ENCODE data around the gene NCK2. TPM values are rescaled to one million over a fixed set of nuclear protein-coding genes. Genes with fewer than 3 reads are reported as not detected.

NCK2 gene
- total and polyA plus RNA-seq, 2 of the 4 experiments (the other 2 are of a cell fraction): 15.8 to 22.2 TPM

DNA sequence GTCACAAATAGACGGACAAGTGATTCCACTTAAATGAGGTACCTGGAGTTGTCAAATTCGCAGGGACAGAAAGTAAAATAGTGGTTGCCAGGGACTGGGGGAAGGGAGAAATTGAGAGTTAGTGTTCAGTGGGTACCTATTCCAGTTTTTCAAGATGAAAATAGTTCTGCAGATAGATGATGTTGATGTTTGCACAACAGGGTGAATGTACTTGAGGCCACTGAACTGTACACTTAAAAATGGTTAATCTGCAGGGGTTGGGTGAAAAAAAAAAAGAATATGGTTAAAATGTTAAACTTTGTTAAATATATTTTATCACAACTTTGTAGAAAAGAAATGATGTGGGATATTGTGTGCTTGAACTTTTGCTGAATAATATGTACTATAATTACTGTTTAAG is 102.3 kb downstream of the NCK2 start:
- Histone ChIP-seq H2BK20ac (ENCODE audit: low read depth, low read length) (no peak overlapping the region), H3K27me3 (ENCODE audit: control insufficient read depth, insufficient read depth, low read length) (no peaks in the 10 kb centered on the region), H3K4me2 (ENCODE audit: low read depth, low read length) (no peak overlapping the region), H2BK5ac (ENCODE audit: low read depth, low read length, poor library complexity, severe bottlenecking) (no peak overlapping the region), H2BK15ac (ENCODE audit: low read depth, low read length) (no peak overlapping the region), H3K27ac (ENCODE audit: insufficient read depth, low read length) (no peak overlapping the region), H4K91ac (ENCODE audit: insufficient read depth, low read depth, low read length) (no peak overlapping the region), H3K9me1 (ENCODE audit: insufficient read depth, low read length) (0 out of 2 replicates have a peak, but pooled peaks cover 3% of the 10 kb centered on the region), H2BK120ac (ENCODE audit: low read depth, low read length) (no peak overlapping the region), H2AK9ac (replicated peaks; ENCODE audit: low read depth, low read length, poor library complexity) (no peak overlapping the region), H3K4me3 (ENCODE audit: insufficient read depth, low read depth, low read length) (no peak overlapping the region), H2AFZ (replicated peaks; ENCODE audit: low read length, poor library complexity) (no peak overlapping the region), H3K36me3 (ENCODE audit: control insufficient read depth, insufficient read depth, low read length) (no peaks in the 10 kb centered on the region), H3K18ac (ENCODE audit: low read depth, low read length) (no peak overlapping the region), H3K23ac (ENCODE audit: low read depth, low read length) (no peak overlapping the region), H3K9me3 (ENCODE audit: control insufficient read depth, insufficient read depth, low read length) (no peaks in the 10 kb centered on the region), H3K4ac (ENCODE audit: low read depth, low read length) (no peak overlapping the region), H4K5ac (ENCODE audit: low read depth, low read length) (no peak overlapping the region), H4K20me1 (ENCODE audit: insufficient read depth, low read length) (0 out of 2 replicates have a peak, but pooled peaks cover 1% of the 10 kb centered on the region), H3K79me1 (ENCODE audit: low read depth in 1 of 2, low read length in 2 of 2) (peaks cover 44 to 47% of the 10 kb centered on the region in 2 experiments), H3K4me1 (ENCODE audit: control insufficient read depth, insufficient read depth, low read length) (peaks cover 3% of the 10 kb centered on the region), H3K9ac (ENCODE audit: low read depth, low read length) (no peak overlapping the region), H3K14ac (replicated peaks; ENCODE audit: low read depth, low read length) (no peak overlapping the region), H4K8ac (ENCODE audit: low read depth in 2 of 2, low read length in 2 of 2) (no peak overlapping the region), H3K56ac (ENCODE audit: extremely low read depth, insufficient read depth, low read length) (no peak overlapping the region), H2AK5ac (ENCODE audit: low read depth, low read length) (no peak overlapping the region)
- DNase-seq: no peak
- ChIA-PET POLR2A (ENCODE audit: unreplicated experiment) (no interaction called here), CTCF (no interaction called here)
- in situ Hi-C loops (cut with MboI; ENCODE audit: low sequenced_read_pairs): no loop called here
- ATAC-seq (ENCODE audit: low read depth): no peak
- intact Hi-C loops (cut with micrococcal nuclease): no loop called here
- dilution Hi-C loops (cut with HindIII; ENCODE audit: low sequenced_read_pairs, unreplicated experiment): no loop called here
- no TSS peak for BruUV-seq (replicated peaks)
- WGBS, 2 experiments (ENCODE audit: extremely low coverage in 2 of 2, insufficient read length in 1 of 2): 100% methylated on average over 1 of the region's 2 CpGs; no CpG with 5 or more reads in 1 of the 2 experiments
- TF ChIP-seq BHLHE40 (IDR thresholded peaks at IDR 0.05; ENCODE audit: low read depth, low read length) (no peak), CEBPB (IDR thresholded peaks at IDR 0.05; ENCODE audit: low read depth, low read length) (no peak), SMC3 (IDR thresholded peaks at IDR 0.05; ENCODE audit: low read depth, low read length) (no peak), RCOR1 (IDR thresholded peaks at IDR 0.05; ENCODE audit: insufficient replicate concordance, low read length) (no peak), RAD21 (IDR thresholded peaks at IDR 0.05; ENCODE audit: low read length) (no peak), NFE2L2 (IDR thresholded peaks at IDR 0.05; ENCODE audit: low read depth, low read length) (no peak), CHD1 (IDR thresholded peaks at IDR 0.05; ENCODE audit: low read depth, low read length) (no peak), RFX5 (IDR thresholded peaks at IDR 0.05; ENCODE audit: low read depth, low read length) (no peak), FOS (IDR thresholded peaks at IDR 0.05; ENCODE audit: low read depth, low read length) (no peak), CTCF (conservative IDR thresholded peaks at IDR 0.05; ENCODE audit: low read depth, low read length) (no peak), MAFK (IDR thresholded peaks at IDR 0.05; ENCODE audit: low read depth, low read length) (no peak), MXI1 (IDR thresholded peaks at IDR 0.05; ENCODE audit: borderline replicate concordance, low read depth, low read length) (no peak), MAZ (IDR thresholded peaks at IDR 0.05; ENCODE audit: borderline replicate concordance, low read depth, low read length) (no peak), USF2 (IDR thresholded peaks at IDR 0.05; ENCODE audit: low read depth, low read length) (no peak)

All from IMR-90 (cell line).